Measurements from ENCODE around the gene ERBB2. TPM values are rescaled to one million over a fixed set of nuclear protein-coding genes. Genes with fewer than 3 reads are reported as not detected.

ERBB2 gene
- total RNA-seq, 1 donor from 2014 or later, result 14.5 TPM

DNA sequence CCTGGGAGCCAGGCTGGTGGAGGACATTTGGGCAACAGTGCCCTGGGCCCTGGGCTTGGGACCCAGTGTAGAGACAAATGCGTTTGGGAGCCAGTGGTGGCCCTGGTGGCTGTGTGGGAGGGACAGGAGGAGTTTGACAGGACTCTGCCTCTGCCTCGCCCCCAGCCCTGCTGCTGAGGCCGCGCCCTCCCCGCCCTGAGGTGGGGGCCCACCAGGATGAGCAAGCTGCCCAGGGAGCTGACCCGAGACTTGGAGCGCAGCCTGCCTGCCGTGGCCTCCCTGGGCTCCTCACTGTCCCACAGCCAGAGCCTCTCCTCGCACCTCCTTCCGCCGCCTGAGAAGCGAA, 46.6 kb upstream of the ERBB2 start:
- TF ChIP-seq CTCF (IDR thresholded peaks at IDR 0.05; ENCODE audit: partially characterized antibody, unreplicated experiment), result no peak
- Mint-ChIP-seq H3K4me1 (ENCODE audit: low read depth, unreplicated experiment) (peaks cover 2% of the 10 kb centered on the region), H3K27me3 (ENCODE audit: unreplicated experiment) (peaks cover 12% of the 10 kb centered on the region), H3K9me3 (ENCODE audit: unreplicated experiment) (peaks cover 5% of the 10 kb centered on the region), H3K4me3 (ENCODE audit: unreplicated experiment) (no peak overlapping the region), H3K27ac (ENCODE audit: unreplicated experiment) (no peak overlapping the region), H3K36me3 (ENCODE audit: unreplicated experiment) (no peaks in the 10 kb centered on the region)
- no peak for DNase-seq

- Mint-ChIP-seq H3K4me1 (ENCODE audit: low read depth, unreplicated experiment) (no peaks in the 10 kb centered on the region), H3K27me3 (ENCODE audit: unreplicated experiment) (peaks cover 12% of the 10 kb centered on the region), H3K36me3 (ENCODE audit: unreplicated experiment) (no peaks in the 10 kb centered on the region), H3K4me3 (ENCODE audit: unreplicated experiment) (peak overlapping the region; percentile 25), H3K9me3 (ENCODE audit: unreplicated experiment) (peaks cover 4% of the 10 kb centered on the region), H3K27ac (ENCODE audit: unreplicated experiment) (no peak overlapping the region)
- peak; percentile 87 for DNase-seq
- peak; percentile 78 for TF ChIP-seq CTCF (IDR thresholded peaks at IDR 0.05; ENCODE audit: partially characterized antibody, unreplicated experiment)
Measured at GRCh38 chr17:39653662-39654331, 46.1 kb upstream of the ERBB2 start.

- peaks cover 4% of the 10 kb centered on the region for H3K9me3 Mint-ChIP-seq (ENCODE audit: unreplicated experiment)
- no peak overlapping the region for H3K4me3 Mint-ChIP-seq (ENCODE audit: unreplicated experiment)
- H3K27me3 Mint-ChIP-seq (ENCODE audit: unreplicated experiment), result peaks cover 12% of the 10 kb centered on the region
- no peaks in the 10 kb centered on the region for H3K36me3 Mint-ChIP-seq (ENCODE audit: unreplicated experiment)
- TF ChIP-seq CTCF (IDR thresholded peaks at IDR 0.05; ENCODE audit: partially characterized antibody, unreplicated experiment), result no peak
- H3K27ac Mint-ChIP-seq (ENCODE audit: unreplicated experiment), result no peak overlapping the region
- H3K4me1 Mint-ChIP-seq (ENCODE audit: low read depth, unreplicated experiment), result no peaks in the 10 kb centered on the region
- DNase-seq, result no peak
Measured at GRCh38 chr17:39655105-39655504, 44.8 kb upstream of the ERBB2 start.

- no peak for TF ChIP-seq CTCF (IDR thresholded peaks at IDR 0.05; ENCODE audit: partially characterized antibody, unreplicated experiment)
- Mint-ChIP-seq H3K27me3 (ENCODE audit: unreplicated experiment) (peaks cover 9% of the 10 kb centered on the region), H3K4me3 (ENCODE audit: unreplicated experiment) (no peak overlapping the region), H3K4me1 (ENCODE audit: low read depth, unreplicated experiment) (peaks cover 2% of the 10 kb centered on the region), H3K27ac (ENCODE audit: unreplicated experiment) (no peak overlapping the region), H3K36me3 (ENCODE audit: unreplicated experiment) (no peaks in the 10 kb centered on the region), H3K9me3 (ENCODE audit: unreplicated experiment) (peaks cover 2% of the 10 kb centered on the region)
- DNase-seq, result no peak
Measured at GRCh38 chr17:39658346-39658745, 41.5 kb upstream of the ERBB2 start.

DNA sequence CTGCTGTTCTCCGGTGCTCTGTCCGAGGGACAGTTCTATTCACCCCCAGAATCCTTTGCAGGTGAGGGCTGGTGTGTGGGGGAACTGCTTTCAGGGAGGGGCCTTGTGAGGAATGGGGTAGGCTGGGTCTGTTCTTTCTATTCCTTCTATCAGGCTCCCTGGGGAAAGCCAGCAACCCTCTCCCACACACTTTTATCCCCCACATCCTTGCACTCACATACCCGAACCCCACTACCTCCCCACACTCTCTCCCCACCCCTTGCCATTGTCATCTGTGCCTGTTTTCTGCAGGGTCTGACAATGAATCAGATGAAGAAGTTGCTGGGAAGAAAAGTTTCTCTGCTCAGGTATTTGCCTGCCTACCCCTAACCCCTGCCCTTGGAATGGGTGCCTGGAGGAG, 41.1 kb upstream of the ERBB2 start:
- peaks cover 2% of the 10 kb centered on the region for H3K4me1 Mint-ChIP-seq (ENCODE audit: low read depth, unreplicated experiment)
- H3K27me3 Mint-ChIP-seq (ENCODE audit: unreplicated experiment), result peaks cover 9% of the 10 kb centered on the region
- no peak overlapping the region for H3K4me3 Mint-ChIP-seq (ENCODE audit: unreplicated experiment)
- no peak for TF ChIP-seq CTCF (IDR thresholded peaks at IDR 0.05; ENCODE audit: partially characterized antibody, unreplicated experiment)
- no peak overlapping the region for H3K27ac Mint-ChIP-seq (ENCODE audit: unreplicated experiment)
- DNase-seq, result no peak
- H3K9me3 Mint-ChIP-seq (ENCODE audit: unreplicated experiment), result peaks cover 2% of the 10 kb centered on the region
- H3K36me3 Mint-ChIP-seq (ENCODE audit: unreplicated experiment), result no peaks in the 10 kb centered on the region
